HS-27A (cell line): ENCODE results near the gene FOXD3.

Experiments used
- DNase-seq: peaks from one replicate; pipeline ENCODE4 v3.0.0-alpha.2; 2012; ENCODE audit warnings: low read depth, missing footprints

The FOXD3 gene

GRCh38 chr1:63322114-63322943 is at the start of gene FOXD3:
FOXD3 (plus strand) TSS chr1:63322567; CDS start chr1:63323059, 492 bp downstream.
- DNase-seq = no peak

GRCh38 chr1:63272811-63273210 is 49.6 kb upstream of the FOXD3 start:
- DNase-seq = no peak

GRCh38 chr1:63274371-63274770 is 48.0 kb upstream of the FOXD3 start:
- DNase-seq = no peak

GRCh38 chr1:63274979-63275378 is 47.4 kb upstream of the FOXD3 start:
- DNase-seq = no peak

- no peak for DNase-seq
Measured at GRCh38 chr1:63276624-63277023, 45.7 kb upstream of the FOXD3 start.

GRCh38 chr1:63277195-63278192 is 44.9 kb upstream of the FOXD3 start:
- no peak for DNase-seq

GRCh38 chr1:63281753-63282152 is 40.6 kb upstream of the FOXD3 start:
- no peak for DNase-seq

- no peak for DNase-seq
Measured at GRCh38 chr1:63289135-63289534, 33.2 kb upstream of the FOXD3 start.

- DNase-seq = no peak
Measured at GRCh38 chr1:63294803-63295594, 27.4 kb upstream of the FOXD3 start.

- DNase-seq = no peak
Measured at GRCh38 chr1:63304410-63304809, 18.0 kb upstream of the FOXD3 start.

GRCh38 chr1:63305043-63305442 is 17.3 kb upstream of the FOXD3 start:
- no peak for DNase-seq

- no peak for DNase-seq
Measured at GRCh38 chr1:63307196-63307794, 15.1 kb upstream of the FOXD3 start.

GRCh38 chr1:63316598-63316983 is 5.8 kb upstream of the FOXD3 start:
- DNase-seq = no peak

GRCh38 chr1:63316984-63317816 is 5.2 kb upstream of the FOXD3 start:
- DNase-seq = no peak

- DNase-seq = no peak
Measured at GRCh38 chr1:63317817-63318152, 4.6 kb upstream of the FOXD3 start.

- no peak for DNase-seq
Measured at GRCh38 chr1:63318201-63318979, 4.0 kb upstream of the FOXD3 start.

- DNase-seq = no peak
Measured at GRCh38 chr1:63319046-63320021, 3.0 kb upstream of the FOXD3 start.

- DNase-seq = no peak
Measured at GRCh38 chr1:63320022-63320721, 2.2 kb upstream of the FOXD3 start.
